ENCODE data around the gene KCNH6.

Gene KCNH6

DNA sequence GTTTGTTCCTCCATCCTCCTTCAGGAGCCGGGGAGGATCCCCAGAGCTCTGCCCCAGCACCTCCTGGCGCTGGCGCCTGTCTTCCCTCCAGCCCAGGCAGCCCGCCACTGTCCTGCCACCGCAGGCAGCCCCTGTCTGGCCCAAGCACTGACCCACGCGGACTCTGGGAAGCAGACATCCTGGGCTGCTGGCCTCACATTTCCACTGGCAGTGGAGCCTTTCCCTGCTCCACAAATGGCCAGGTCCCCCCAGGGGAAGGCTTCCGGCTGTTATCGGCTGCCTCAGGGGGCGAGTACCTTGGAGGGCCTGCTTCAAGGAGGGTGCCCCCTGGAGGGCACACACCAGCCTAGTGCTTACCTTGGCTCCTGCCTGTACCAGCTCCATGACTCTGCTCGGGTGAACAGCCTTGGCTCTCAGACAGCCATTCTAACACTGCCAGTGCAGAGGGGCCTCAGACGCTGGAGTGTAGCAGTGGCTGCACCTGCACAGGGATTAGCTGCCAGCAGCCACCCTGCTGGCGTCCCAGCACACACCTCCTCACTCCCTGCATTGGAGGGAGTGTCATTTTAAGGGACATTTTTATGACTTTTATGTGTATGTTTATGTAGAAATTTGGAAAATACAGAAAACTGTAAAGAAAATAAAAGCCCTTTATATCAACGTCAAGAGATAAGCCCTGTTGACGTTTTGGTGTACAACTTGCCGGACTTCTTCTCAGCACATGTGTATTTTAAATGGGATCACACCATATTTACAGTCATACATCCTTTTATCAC is 25.3 kb upstream of the KCNH6 start:
- TF ChIP-seq, protein P1, sequence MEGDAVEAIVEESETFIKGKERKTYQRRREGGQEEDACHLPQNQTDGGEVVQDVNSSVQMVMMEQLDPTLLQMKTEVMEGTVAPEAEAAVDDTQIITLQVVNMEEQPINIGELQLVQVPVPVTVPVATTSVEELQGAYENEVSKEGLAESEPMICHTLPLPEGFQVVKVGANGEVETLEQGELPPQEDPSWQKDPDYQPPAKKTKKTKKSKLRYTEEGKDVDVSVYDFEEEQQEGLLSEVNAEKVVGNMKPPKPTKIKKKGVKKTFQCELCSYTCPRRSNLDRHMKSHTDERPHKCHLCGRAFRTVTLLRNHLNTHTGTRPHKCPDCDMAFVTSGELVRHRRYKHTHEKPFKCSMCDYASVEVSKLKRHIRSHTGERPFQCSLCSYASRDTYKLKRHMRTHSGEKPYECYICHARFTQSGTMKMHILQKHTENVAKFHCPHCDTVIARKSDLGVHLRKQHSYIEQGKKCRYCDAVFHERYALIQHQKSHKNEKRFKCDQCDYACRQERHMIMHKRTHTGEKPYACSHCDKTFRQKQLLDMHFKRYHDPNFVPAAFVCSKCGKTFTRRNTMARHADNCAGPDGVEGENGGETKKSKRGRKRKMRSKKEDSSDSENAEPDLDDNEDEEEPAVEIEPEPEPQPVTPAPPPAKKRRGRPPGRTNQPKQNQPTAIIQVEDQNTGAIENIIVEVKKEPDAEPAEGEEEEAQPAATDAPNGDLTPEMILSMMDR (IDR thresholded peaks at IDR 0.05; ENCODE audit: low read depth, low read length, missing control alignments) = no peak
- no peak for DNase-seq (ENCODE audit: extremely low read depth, low read depth)
- no peak overlapping the region for H3K4me3 ChIP-seq (replicated peaks; ENCODE audit: low read depth, low read length)

GRCh38 chr17:63498626-63499195 is 24.4 kb upstream of the KCNH6 start:
- TF ChIP-seq, protein P1 (IDR thresholded peaks at IDR 0.05; ENCODE audit: low read depth, low read length, missing control alignments) = no peak
- no peak overlapping the region for H3K4me3 ChIP-seq (replicated peaks; ENCODE audit: low read depth, low read length)
- DNase-seq (ENCODE audit: extremely low read depth, low read depth) = peak; percentile 35

GRCh38 chr17:63500543-63501390 is 22.4 kb upstream of the KCNH6 start:
- H3K4me3 ChIP-seq (replicated peaks; ENCODE audit: low read depth, low read length) = no peak overlapping the region
- DNase-seq (ENCODE audit: extremely low read depth, low read depth) = no peak
- TF ChIP-seq, protein P1 (IDR thresholded peaks at IDR 0.05; ENCODE audit: low read depth, low read length, missing control alignments) = no peak

DNA sequence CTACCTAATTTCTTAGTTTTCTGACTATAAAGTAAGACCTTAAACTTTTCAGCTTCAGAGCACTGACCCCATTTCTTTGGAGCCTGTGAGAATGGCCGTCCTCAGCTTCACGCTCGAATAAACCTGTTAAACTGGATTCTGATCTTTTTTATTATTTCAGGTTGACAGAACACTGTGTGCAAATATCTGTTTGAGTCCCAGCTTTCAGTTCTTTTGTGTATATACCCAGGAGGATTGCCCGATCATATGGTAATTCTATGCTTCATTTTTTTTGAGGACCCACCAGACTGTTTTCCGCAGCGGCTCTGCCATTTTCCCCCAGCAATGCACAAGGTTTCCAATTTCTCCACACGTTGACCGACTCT is 19.8 kb upstream of the KCNH6 start:
- TF ChIP-seq, protein P1 (IDR thresholded peaks at IDR 0.05; ENCODE audit: low read depth, low read length, missing control alignments) = no peak
- no peak overlapping the region for H3K4me3 ChIP-seq (replicated peaks; ENCODE audit: low read depth, low read length)
- DNase-seq (ENCODE audit: extremely low read depth, low read depth) = no peak

GRCh38 chr17:63504261-63504660 is 18.9 kb upstream of the KCNH6 start:
- H3K4me3 ChIP-seq (replicated peaks; ENCODE audit: low read depth, low read length) = no peak overlapping the region
- TF ChIP-seq, protein P1 (IDR thresholded peaks at IDR 0.05; ENCODE audit: low read depth, low read length, missing control alignments) = no peak
- no peak for DNase-seq (ENCODE audit: extremely low read depth, low read depth)

GRCh38 chr17:63505341-63505740 is 17.8 kb upstream of the KCNH6 start:
- no peak for DNase-seq (ENCODE audit: extremely low read depth, low read depth)
- no peak overlapping the region for H3K4me3 ChIP-seq (replicated peaks; ENCODE audit: low read depth, low read length)

More at GRCh38 chr17:63505341-63505740, 17.8 kb upstream of the KCNH6 start:
- TF ChIP-seq, protein P1 (IDR thresholded peaks at IDR 0.05; ENCODE audit: low read depth, low read length, missing control alignments) = no peak
